ENCODE data around the gene DYNLT5.

DNA sequence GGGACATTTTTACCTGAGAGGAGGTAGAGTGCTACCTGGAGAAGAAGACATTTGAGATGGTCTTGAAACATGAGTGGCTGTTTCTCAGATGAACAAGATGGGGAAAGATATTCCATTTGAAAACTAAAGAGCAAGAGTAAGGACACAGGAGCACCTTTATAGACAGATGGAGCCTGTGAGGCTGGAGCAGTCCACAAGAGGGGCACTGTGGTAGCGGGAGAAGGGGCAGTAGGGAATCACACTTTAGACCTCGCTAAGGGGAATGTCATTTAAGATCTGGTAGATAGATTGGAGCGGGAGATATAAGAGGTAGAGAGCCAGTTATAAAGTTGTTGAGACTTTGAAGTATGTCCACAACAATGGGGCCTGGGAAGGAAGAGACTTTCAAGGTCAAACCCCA is 23.4 kb downstream of the DYNLT5 start:
- no peak for TF ChIP-seq POLR2AphosphoS5 (IDR thresholded peaks at IDR 0.05; ENCODE audit: low read depth, low read length)
- TF ChIP-seq POLR2A (IDR thresholded peaks at IDR 0.05; ENCODE audit: low read depth, low read length) = no peak

Measured in GM12892 (cell line).